Hepatocyte (in vitro differentiated cells): ENCODE data around the gene PTPRN2. TPM values are rescaled to one million over a fixed set of nuclear protein-coding genes. Genes with fewer than 3 reads are reported as not detected.

ENCODE experiments used
- DNase-seq: peaks from one replicate; pipeline ENCODE4 v3.0.0-alpha.2; 2016; ENCODE audit warnings: low spot score
- H2AFZ ChIP-seq: fragments of 200-600 bp; sonication (generic); 2 replicates; pipeline ENCODE4 v1.6.0; 2016; ENCODE audit warnings: antibody characterized with exemption, mild to moderate bottlenecking
- H3K27ac ChIP-seq: fragments of 200-600 bp; sonication (generic); 2 replicates; pipeline ENCODE4 v1.5.1; 2016; ENCODE audit warnings: mild to moderate bottlenecking
- H3K27me3 ChIP-seq: fragments of 200-600 bp; sonication (generic); 2 replicates; pipeline ENCODE4 v1.6.1; 2016
- H3K36me3 ChIP-seq: fragments of 200-600 bp; sonication (generic); replicated peaks from 2 replicates; pipeline ENCODE4 v1.5.1; 2016; ENCODE audit warnings: low read depth; ENCODE audit not compliant: insufficient read depth
- H3K4me1 ChIP-seq: fragments of 200-600 bp; sonication (generic); 2 replicates; pipeline ENCODE4 v1.5.1; 2016; ENCODE audit warnings: mild to moderate bottlenecking, moderate library complexity; ENCODE audit not compliant: insufficient read depth
- H3K4me2 ChIP-seq: fragments of 200-600 bp; sonication (generic); 2 replicates; pipeline ENCODE4 v1.6.0; 2016
- H3K4me3 ChIP-seq: fragments of 200-600 bp; sonication (generic); 2 replicates; pipeline ENCODE4 v1.5.1; 2016; ENCODE audit warnings: mild to moderate bottlenecking
- H3K79me2 ChIP-seq: fragments of 200-600 bp; sonication (generic); 2 replicates; pipeline ENCODE4 v1.6.0; 2017; ENCODE audit warnings: mild to moderate bottlenecking
- H3K9me2 ChIP-seq: fragments of 200-600 bp; sonication (generic); replicated peaks from 2 replicates; pipeline ENCODE4 v1.6.0; 2017; ENCODE audit warnings: mild to moderate bottlenecking; ENCODE audit not compliant: insufficient read depth
- H3K9me3 ChIP-seq: fragments of 200-600 bp; sonication (generic); 2 replicates; pipeline ENCODE4 v1.5.1; 2016; ENCODE audit warnings: low read depth, mild to moderate bottlenecking
- H4K20me1 ChIP-seq: fragments of 200-600 bp; sonication (generic); 2 replicates; pipeline ENCODE4 v1.6.0; 2016; ENCODE audit warnings: mild to moderate bottlenecking; ENCODE audit not compliant: insufficient read depth, poor library complexity, severe bottlenecking
- EZH2 ChIP-seq: fragments of 200-600 bp; sonication (generic); IDR thresholded peaks from 2 replicates; pipeline ENCODE4 v1.6.1; 2016; ENCODE audit warnings: antibody characterized with exemption, mild to moderate bottlenecking, borderline replicate concordance
- EZH2phosphoT487 ChIP-seq: fragments of 200-600 bp; sonication (generic); IDR thresholded peaks from one replicate; pipeline ENCODE4 v1.6.1; 2018; ENCODE audit warnings: antibody characterized with exemption, mild to moderate bottlenecking, low read depth, moderate library complexity; ENCODE audit not compliant: unreplicated experiment, severe bottlenecking
- WGBS: methylation state at CpG from one replicate; pipeline ENCODE4 v1.1.6; 2016; ENCODE audit warnings: low lambda C conversion rate; ENCODE audit errors: missing lambda C conversion rate; 5-methylcytosine and 5-hydroxymethylcytosine counted together
- polyA plus RNA-seq: library from polyadenylated mRNA; unstranded; fragments of >200 nt; fragmentation: Nextera tagmentation; extraction: Ambion mirVana; gene quantifications from 2 replicates; pipeline ENCODE4 v1.2.1, GENCODE V29; 2016
- total RNA-seq: library from RNA; depleted of rRNA; stranded (reverse); fragments of >200 nt; gene quantifications from 2 replicates; pipeline ENCODE4 v1.2.3, GENCODE V29; 2014
- TF ChIP-seq, protein P1 (sequence below): fragments of 200-600 bp; sonication (generic); IDR thresholded peaks from 2 replicates; pipeline ENCODE4 v1.5.1; 2016; ENCODE audit warnings: antibody characterized with exemption, mild to moderate bottlenecking; ENCODE audit not compliant: poor library complexity

PTPRN2 gene
- total and polyA plus RNA-seq, 2 experiments from 2014 or later, result 2.1 to 3.3 TPM

DNA sequence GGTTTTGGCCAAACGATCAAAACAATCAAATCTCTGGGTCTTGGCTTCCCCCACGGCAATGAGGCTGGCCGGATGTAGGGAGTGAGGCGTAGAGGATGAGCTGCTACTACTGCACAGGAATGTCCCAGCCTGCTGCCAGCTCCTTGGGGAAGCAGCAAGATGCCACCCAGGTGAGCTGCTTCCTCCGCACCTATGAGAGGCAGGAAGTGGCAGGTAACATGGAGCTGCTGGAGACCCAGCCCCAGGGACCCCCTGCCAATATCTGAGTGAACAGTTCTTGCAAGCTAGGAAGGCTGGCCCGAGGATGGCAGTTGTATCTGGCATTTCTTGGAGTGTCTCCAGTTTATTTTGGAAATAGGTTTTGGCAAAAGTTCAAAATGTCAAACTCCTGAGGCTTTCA lies 837.3 kb downstream of the PTPRN2 start:
- Histone ChIP-seq H3K27me3 (no peaks in the 10 kb centered on the region), H3K79me2 (no peaks in the 10 kb centered on the region), H3K4me1 (no peaks in the 10 kb centered on the region), H3K4me3 (no peak overlapping the region), H3K9me2 (no peaks in the 10 kb centered on the region), H3K36me3 (no peaks in the 10 kb centered on the region), H3K27ac (no peak overlapping the region), H3K9me3 (no peaks in the 10 kb centered on the region), H3K4me2 (no peak overlapping the region), H2AFZ (no peak overlapping the region), H4K20me1 (no peaks in the 10 kb centered on the region)
- TF ChIP-seq, protein P1, sequence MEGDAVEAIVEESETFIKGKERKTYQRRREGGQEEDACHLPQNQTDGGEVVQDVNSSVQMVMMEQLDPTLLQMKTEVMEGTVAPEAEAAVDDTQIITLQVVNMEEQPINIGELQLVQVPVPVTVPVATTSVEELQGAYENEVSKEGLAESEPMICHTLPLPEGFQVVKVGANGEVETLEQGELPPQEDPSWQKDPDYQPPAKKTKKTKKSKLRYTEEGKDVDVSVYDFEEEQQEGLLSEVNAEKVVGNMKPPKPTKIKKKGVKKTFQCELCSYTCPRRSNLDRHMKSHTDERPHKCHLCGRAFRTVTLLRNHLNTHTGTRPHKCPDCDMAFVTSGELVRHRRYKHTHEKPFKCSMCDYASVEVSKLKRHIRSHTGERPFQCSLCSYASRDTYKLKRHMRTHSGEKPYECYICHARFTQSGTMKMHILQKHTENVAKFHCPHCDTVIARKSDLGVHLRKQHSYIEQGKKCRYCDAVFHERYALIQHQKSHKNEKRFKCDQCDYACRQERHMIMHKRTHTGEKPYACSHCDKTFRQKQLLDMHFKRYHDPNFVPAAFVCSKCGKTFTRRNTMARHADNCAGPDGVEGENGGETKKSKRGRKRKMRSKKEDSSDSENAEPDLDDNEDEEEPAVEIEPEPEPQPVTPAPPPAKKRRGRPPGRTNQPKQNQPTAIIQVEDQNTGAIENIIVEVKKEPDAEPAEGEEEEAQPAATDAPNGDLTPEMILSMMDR, result no peak
- TF ChIP-seq EZH2, result no peak
- no peak for TF ChIP-seq EZH2phosphoT487
- WGBS, result 95% methylated on average over 6 of the region's 6 CpGs
- DNase-seq, result no peak

DNA sequence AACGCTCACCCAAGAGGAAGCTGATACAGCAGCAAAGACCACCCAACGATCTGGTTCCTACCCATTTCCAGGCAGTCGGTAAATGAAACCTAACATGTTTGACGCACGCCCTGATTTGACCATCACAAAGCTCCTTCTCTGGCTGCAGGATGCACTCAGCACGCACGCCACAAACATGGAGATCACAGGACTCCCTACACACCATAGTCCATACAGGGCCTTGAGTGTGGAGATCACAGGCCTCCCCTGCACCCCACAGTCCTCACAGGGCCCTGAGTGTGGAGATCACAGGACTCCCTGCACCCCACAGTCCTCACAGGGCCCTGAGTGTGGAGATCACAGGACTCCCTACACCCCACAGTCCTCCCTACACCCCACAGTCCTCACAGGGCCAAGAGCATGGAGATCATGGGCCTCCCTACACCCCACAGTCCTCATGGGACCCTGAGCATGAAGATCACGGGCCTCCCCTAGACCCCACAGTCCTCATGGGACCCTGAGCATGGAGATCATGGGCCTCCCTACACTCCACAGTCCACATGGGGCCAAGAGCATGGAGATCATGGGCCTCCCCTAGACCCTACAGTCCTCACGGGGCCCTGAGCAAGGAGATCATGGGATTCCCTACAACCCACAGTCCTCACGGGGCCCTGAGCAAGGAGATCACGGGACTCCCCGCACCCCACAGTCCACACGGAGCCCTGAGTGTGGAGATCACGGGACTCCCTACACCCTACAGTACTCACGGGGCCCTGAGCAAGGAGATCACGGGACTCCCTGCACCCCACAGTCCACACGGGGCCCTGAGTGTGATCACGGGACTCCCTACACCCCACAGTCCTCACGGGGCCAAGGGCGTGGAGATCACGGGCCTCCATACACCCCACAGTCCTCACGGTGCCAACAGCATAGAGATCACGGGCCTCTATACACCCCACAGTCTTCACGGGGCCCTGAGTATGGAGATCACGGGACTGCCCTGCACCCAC lies 841.6 kb downstream of the PTPRN2 start:
- Histone ChIP-seq H2AFZ (no peak overlapping the region), H3K9me2 (no peaks in the 10 kb centered on the region), H3K4me1 (no peaks in the 10 kb centered on the region), H3K27me3 (no peaks in the 10 kb centered on the region), H3K79me2 (no peaks in the 10 kb centered on the region), H4K20me1 (no peaks in the 10 kb centered on the region), H3K27ac (no peak overlapping the region), H3K4me3 (no peak overlapping the region), H3K36me3 (no peaks in the 10 kb centered on the region), H3K4me2 (no peak overlapping the region), H3K9me3 (no peaks in the 10 kb centered on the region)
- TF ChIP-seq, protein P1, result no peak
- TF ChIP-seq EZH2phosphoT487, result no peak
- TF ChIP-seq EZH2, result no peak
- 94% methylated on average over 25 of the region's 25 CpGs for WGBS
- no peak for DNase-seq

DNA sequence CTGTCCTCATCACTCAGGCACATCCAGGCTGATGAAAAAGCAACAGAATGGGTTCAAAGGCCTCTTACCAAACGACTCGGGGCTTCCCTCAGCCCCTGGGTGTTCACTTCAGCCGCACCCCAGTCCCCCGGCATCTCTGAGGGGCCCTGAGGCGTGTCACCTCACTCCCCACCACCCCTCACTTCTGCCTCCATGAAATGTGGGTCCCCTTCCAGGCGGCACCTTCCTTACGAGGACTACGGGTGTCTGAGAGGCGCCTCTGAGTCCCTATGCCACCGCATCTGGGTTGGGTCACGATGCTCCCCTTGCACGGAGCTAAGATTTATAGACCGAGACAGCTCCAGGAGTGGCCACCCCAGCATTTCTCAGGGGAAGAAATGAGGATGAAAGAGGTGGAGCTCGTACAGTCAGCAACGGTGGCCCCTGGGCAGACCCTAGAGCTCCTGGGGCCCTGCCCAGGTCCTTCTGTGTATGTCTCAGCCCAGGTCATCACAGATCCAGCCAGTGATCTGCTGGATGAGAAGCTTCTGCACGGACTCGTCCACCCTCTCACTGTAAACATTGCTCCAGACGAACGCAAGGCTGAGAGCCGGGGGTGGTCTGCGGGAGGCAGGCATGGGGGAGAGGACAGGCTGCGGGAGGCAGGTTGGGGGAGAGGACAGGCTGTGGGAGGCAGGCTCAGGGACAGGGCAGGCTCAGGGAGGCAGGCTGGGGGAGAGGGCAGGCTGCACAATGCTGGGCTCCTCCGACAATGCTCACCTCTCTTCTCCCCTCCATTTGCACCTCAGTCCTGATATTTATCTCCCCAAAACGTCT lies 842.6 kb downstream of the PTPRN2 start:
- no peak for TF ChIP-seq EZH2
- TF ChIP-seq, protein P1, result no peak
- no peak for TF ChIP-seq EZH2phosphoT487
- WGBS, result 87% methylated on average over 24 of the region's 24 CpGs

More for the DNA sequence above, 842.6 kb downstream of the PTPRN2 start:
- no peaks in the 10 kb centered on the region for H4K20me1 ChIP-seq
- H3K27me3 ChIP-seq, result no peaks in the 10 kb centered on the region
- no peaks in the 10 kb centered on the region for H3K4me1 ChIP-seq
- H3K9me3 ChIP-seq, result no peaks in the 10 kb centered on the region
- H3K4me2 ChIP-seq, result no peak overlapping the region
- H3K27ac ChIP-seq, result no peak overlapping the region
- no peaks in the 10 kb centered on the region for H3K9me2 ChIP-seq
- no peak overlapping the region for H3K4me3 ChIP-seq
- no peak for DNase-seq
- H2AFZ ChIP-seq, result no peak overlapping the region
- H3K36me3 ChIP-seq, result no peaks in the 10 kb centered on the region
- no peaks in the 10 kb centered on the region for H3K79me2 ChIP-seq
